HepG2 (cell line): Measurements from ENCODE around the gene MGAT2. TPM values are rescaled to one million over a fixed set of nuclear protein-coding genes. Genes with fewer than 3 reads are reported as not detected.
A peak's percentile ranks its signal among the peaks of the same experiment; 100 is the strongest.

Experiments
- DNMT3B ChIP-seq: conservative IDR thresholded peaks from 2 replicates; pipeline ENCODE4 v1.6.1; 2016; ENCODE audit warnings: missing biosample characterization, control low read depth
- ELF3 ChIP-seq: IDR thresholded peaks from 2 replicates; pipeline ENCODE4 v1.6.1; 2016; ENCODE audit warnings: missing genetic modification reagents, missing compliant biosample characterization
- ETV5 ChIP-seq: IDR thresholded peaks from 2 replicates; pipeline ENCODE4 v1.6.1; 2018; ENCODE audit warnings: missing biosample characterization, missing genetic modification reagents, inconsistent platforms, borderline replicate concordance
- FOXC1 ChIP-seq: sonication (generic); formaldehyde crosslinking; IDR thresholded peaks from 2 replicates; pipeline ENCODE4 v1.8.0; 2022; ENCODE audit warnings: mild to moderate bottlenecking, missing genetic modification reagents, borderline replicate concordance
- FUBP1 ChIP-seq: sonication (generic); formaldehyde crosslinking; IDR thresholded peaks from 2 replicates; pipeline ENCODE4 v1.5.1; 2020; ENCODE audit warnings: missing genetic modification reagents, mild to moderate bottlenecking, borderline replicate concordance
- HINFP ChIP-seq: sonication (generic); formaldehyde crosslinking; IDR thresholded peaks from 2 replicates; pipeline ENCODE4 v1.4.0; 2020; ENCODE audit warnings: low read depth, mild to moderate bottlenecking, missing genetic modification reagents
- KDM5A ChIP-seq: fragments of 200-600 bp; sonication (generic); IDR thresholded peaks from 2 replicates; pipeline ENCODE4 v1.7.0; 2018; ENCODE audit warnings: antibody characterized with exemption, mild to moderate bottlenecking, low read length, borderline replicate concordance
- NCOA2 ChIP-seq: sonication (generic); formaldehyde crosslinking; IDR thresholded peaks from 2 replicates; pipeline ENCODE4 v1.8.0; 2022; ENCODE audit warnings: inconsistent platforms
- NRL ChIP-seq: sonication (generic); formaldehyde crosslinking; IDR thresholded peaks from 2 replicates; pipeline ENCODE4 v1.5.0; 2020; ENCODE audit warnings: missing genetic modification reagents, mild to moderate bottlenecking, moderate library complexity, borderline replicate concordance
- SMAD3 ChIP-seq: sonication (generic); formaldehyde crosslinking; IDR thresholded peaks from 2 replicates; pipeline ENCODE4 v1.4.0; 2020; ENCODE audit warnings: missing genetic modification reagents
- ZNF101 ChIP-seq: sonication (generic); formaldehyde crosslinking; IDR thresholded peaks from 2 replicates; pipeline ENCODE4 v1.4.0; 2020; ENCODE audit warnings: mild to moderate bottlenecking, low read depth, missing genetic modification reagents, borderline replicate concordance
- ZNF691 ChIP-seq: sonication (generic); formaldehyde crosslinking; IDR thresholded peaks from 2 replicates; pipeline ENCODE4 v1.4.0; 2020; ENCODE audit warnings: missing genetic modification reagents, low read depth, mild to moderate bottlenecking, borderline replicate concordance
- polyA plus RNA-seq, 8 experiments: library from polyadenylated mRNA; depleted of rRNA in 3 of 8; stranded (reverse) in 7 of 8; unstranded in 1 of 8; fragments of >200 nt; fragmentation: Illumina TruSeq in 4 of 8; extraction: Trizol in 4 of 8; gene quantifications; 2 replicates each; pipeline versions ENCODE4 v1.2.1 to v1.2.3, GENCODE V29; 2011 to 2016; ENCODE audit warnings: low read depth in 4 of 8, missing spikeins in 1 of 8, mixed read lengths in 1 of 8; ENCODE audit not compliant: insufficient read depth in 1 of 8
- total RNA-seq, 5 experiments: library from RNA; depleted of rRNA; stranded (reverse); fragments of >200 nt; fragmentation: Illumina TruSeq; extraction: Trizol; gene quantifications; 2 replicates each; pipeline ENCODE4 v1.2.3, GENCODE V29; 2016; ENCODE audit warnings: low read depth in 1 of 5
- TF ChIP-seq, protein P1 (sequence below): sonication (generic); formaldehyde crosslinking; IDR thresholded peaks from 2 replicates; pipeline ENCODE4 v1.5.0; 2020; ENCODE audit warnings: missing genetic modification reagents
- TF ChIP-seq, protein P2 (sequence below): sonication (generic); formaldehyde crosslinking; IDR thresholded peaks from 2 replicates; pipeline ENCODE4 v1.8.1; 2023; ENCODE audit warnings: mild to moderate bottlenecking, missing genetic modification reagents
- TF ChIP-seq, protein P3 (sequence below): sonication (generic); formaldehyde crosslinking; IDR thresholded peaks from 2 replicates; pipeline ENCODE4 v1.4.0; 2020; ENCODE audit warnings: missing genetic modification reagents

MGAT2 gene
- total and polyA plus RNA-seq, 2 of the 13 experiments (the other 11 are each of a cell fraction or from before 2014, with no cell fraction given): 12.9 to 51.9 TPM

- TF ChIP-seq, protein P1, sequence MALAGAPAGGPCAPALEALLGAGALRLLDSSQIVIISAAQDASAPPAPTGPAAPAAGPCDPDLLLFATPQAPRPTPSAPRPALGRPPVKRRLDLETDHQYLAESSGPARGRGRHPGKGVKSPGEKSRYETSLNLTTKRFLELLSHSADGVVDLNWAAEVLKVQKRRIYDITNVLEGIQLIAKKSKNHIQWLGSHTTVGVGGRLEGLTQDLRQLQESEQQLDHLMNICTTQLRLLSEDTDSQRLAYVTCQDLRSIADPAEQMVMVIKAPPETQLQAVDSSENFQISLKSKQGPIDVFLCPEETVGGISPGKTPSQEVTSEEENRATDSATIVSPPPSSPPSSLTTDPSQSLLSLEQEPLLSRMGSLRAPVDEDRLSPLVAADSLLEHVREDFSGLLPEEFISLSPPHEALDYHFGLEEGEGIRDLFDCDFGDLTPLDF: peak; percentile 13; the same call in 1 of the 2 replicates
- TF ChIP-seq SMAD3 (peak; percentile 56; the same call in 1 of the 2 replicates), ELF3 (peak; percentile 93), KDM5A (peak; percentile 66; the same call in 1 of the 2 replicates), NCOA2 (CRISPR knock-in tag) (no peak), HINFP (CRISPR knock-in tag) (peak; percentile 9; the same call in 1 of the 2 replicates), ZNF691 (CRISPR knock-in tag) (0 out of 2 replicates have a peak, but pooled peaks have one; percentile 28), DNMT3B (CRISPR knock-in tag) (peak; percentile 25; the same call in 1 of the 2 replicates), NRL (CRISPR knock-in tag) (peak; percentile 45; the same call in 1 of the 2 replicates), FOXC1 (no peak; the same call in 1 of the 2 replicates), FUBP1 (CRISPR knock-in tag) (no peak), ZNF101 (CRISPR knock-in tag) (no peak), ETV5 (CRISPR knock-in tag) (peak; percentile 37; the same call in 1 of the 2 replicates)
- TF ChIP-seq, protein P2, sequence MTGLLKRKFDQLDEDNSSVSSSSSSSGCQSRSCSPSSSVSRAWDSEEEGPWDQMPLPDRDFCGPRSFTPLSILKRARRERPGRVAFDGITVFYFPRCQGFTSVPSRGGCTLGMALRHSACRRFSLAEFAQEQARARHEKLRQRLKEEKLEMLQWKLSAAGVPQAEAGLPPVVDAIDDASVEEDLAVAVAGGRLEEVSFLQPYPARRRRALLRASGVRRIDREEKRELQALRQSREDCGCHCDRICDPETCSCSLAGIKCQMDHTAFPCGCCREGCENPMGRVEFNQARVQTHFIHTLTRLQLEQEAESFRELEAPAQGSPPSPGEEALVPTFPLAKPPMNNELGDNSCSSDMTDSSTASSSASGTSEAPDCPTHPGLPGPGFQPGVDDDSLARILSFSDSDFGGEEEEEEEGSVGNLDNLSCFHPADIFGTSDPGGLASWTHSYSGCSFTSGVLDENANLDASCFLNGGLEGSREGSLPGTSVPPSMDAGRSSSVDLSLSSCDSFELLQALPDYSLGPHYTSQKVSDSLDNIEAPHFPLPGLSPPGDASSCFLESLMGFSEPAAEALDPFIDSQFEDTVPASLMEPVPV (CRISPR knock-in tag): peak; percentile 81
- TF ChIP-seq, protein P3, sequence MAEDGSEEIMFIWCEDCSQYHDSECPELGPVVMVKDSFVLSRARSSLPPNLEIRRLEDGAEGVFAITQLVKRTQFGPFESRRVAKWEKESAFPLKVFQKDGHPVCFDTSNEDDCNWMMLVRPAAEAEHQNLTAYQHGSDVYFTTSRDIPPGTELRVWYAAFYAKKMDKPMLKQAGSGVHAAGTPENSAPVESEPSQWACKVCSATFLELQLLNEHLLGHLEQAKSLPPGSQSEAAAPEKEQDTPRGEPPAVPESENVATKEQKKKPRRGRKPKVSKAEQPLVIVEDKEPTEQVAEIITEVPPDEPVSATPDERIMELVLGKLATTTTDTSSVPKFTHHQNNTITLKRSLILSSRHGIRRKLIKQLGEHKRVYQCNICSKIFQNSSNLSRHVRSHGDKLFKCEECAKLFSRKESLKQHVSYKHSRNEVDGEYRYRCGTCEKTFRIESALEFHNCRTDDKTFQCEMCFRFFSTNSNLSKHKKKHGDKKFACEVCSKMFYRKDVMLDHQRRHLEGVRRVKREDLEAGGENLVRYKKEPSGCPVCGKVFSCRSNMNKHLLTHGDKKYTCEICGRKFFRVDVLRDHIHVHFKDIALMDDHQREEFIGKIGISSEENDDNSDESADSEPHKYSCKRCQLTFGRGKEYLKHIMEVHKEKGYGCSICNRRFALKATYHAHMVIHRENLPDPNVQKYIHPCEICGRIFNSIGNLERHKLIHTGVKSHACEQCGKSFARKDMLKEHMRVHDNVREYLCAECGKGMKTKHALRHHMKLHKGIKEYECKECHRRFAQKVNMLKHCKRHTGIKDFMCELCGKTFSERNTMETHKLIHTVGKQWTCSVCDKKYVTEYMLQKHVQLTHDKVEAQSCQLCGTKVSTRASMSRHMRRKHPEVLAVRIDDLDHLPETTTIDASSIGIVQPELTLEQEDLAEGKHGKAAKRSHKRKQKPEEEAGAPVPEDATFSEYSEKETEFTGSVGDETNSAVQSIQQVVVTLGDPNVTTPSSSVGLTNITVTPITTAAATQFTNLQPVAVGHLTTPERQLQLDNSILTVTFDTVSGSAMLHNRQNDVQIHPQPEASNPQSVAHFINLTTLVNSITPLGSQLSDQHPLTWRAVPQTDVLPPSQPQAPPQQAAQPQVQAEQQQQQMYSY (CRISPR knock-in tag): no peak
Measured at GRCh38 chr14:49620182-49621113, at the start of gene MGAT2, which contains the start of gene RPL36AL (continued).
